ENCODE data around the gene NPHS2.

The NPHS2 gene

DNA sequence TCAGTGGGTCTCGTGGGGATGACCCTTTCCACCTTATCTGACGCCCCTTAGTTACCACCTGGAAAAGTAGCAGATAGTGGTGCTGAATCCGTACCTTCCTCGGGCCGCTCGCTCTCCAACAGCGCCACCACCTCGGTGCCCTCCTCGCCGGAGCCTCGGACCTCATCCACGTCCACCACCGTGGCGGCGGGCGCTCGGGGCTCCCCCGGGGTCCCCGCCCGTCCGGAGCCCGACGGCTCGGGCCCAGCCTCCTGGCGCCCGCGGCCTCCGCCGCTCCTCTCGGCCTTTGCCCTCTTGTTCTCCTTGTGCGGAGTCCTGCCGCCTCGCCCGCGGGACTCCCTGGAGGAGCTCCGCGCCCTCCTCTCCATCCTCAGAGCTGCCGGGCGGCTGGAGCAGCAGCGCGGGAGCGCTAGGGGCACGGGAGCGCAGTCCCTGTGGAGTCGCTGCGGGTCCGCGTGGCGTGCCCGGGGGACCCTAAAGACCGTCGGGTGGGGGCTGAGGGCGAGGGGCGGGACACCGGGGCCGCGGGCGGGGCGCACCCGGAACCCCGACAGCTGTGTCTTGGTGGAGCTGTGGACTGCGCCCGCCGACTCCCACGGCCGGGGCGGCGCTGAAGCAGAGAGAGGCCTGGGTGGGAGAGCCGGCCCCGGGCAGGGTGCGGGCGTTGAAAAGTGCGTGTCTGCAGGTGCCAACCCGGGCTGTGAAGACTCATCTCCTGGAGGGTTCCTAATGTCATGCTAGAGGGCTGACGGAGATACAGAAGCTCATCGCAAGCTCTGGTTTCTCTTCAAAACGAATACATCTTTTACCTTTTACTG lies at the start of gene NPHS2:
Gene NPHS2, minus strand, starts transcription at position 452 of the 818 bp plus-strand sequence. Its CDS starts 84 bp downstream, at position 368.
- in situ Hi-C loops (cut with HindIII; ENCODE audit: low sequenced_read_pairs), result no loop called here

DNA sequence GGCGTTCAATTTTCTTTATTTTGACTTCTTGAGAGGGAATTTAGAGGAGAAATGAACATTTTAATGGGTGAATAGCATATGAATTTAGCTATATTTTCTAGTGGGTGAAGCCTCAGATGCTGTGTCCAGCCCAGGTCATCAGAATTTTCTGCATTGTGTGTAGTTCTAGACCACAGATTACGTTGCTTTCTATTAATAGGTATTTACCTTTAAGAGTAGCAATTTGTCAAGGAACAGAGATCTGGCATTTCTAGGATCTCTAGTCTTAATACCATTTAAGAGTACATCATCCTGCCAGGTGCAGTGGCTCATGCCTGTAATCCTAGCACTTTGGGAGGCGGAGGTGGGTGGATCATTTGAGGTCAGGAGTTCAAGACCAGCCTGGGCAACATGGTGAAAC lies 36.6 kb upstream of the NPHS2 start:
- in situ Hi-C loops (cut with HindIII; ENCODE audit: low sequenced_read_pairs), result no loop called here

DNA sequence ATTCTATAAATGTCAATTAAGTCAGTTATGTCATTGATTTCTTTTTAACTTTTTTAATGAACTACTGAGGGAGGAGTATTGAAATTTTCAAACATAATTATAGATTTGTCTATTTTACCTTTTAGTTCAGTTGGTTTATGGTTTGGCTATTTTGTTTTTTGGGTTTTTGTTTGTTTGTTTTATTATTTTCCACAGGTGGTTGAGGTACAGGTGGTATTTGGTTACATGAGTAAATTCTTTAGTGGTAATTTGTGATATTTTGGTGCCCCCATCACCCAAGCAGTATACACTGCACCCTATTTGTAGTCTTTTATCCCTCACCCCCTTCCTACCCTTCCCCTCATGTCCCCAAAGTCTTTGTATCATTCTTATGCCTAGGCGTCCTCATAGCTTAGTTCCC lies 25.3 kb upstream of the NPHS2 start:
- in situ Hi-C loops (cut with HindIII; ENCODE audit: low sequenced_read_pairs), result no loop called here

DNA sequence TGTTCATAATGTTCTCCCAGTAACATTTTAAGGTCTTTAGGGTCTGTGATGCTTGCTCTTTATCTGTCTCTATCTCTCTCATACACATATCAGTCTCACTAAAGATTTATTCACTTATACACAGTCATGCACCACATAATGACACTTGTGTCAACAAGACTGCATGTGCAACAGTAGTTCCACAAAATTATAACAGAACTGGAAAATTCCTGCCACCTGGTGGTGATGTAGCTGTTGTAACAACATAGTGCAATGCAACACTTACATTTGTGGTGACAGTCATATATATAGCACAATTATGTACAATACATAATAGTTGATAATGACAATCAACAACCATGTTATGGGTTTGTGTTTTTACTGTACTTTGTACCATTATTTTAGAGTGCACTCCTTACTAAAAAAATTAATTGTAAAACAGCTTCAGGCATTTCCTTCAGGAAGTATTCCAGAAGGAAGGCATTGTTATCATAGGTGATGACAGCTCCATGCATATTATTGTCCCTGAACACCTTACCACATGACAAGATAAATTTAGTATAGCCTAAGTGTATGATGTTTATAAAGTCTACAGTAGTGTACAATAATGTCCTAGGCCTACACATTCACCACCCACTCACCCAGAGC lies 24.0 kb upstream of the NPHS2 start:
- in situ Hi-C loops (cut with HindIII; ENCODE audit: low sequenced_read_pairs), result no loop called here

DNA sequence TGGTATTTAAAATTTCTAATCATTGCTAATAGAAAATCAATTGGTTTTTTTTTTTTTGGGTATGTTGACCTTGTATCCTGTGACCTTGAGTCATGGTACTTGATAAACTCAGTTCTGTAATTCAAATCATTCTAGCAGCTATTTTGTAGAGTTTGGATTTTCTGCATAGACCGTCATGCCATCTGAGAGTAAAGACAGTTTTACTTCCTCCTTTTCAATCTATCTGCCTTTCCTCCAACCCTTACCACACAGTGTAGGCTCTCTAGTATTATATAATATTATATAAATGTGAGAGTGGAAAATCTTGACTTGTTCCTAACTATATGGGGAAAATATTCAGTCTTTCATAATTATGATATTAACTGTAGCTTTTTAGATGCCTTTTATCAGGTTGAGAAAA lies 22.9 kb upstream of the NPHS2 start:
- in situ Hi-C loops (cut with HindIII; ENCODE audit: low sequenced_read_pairs), result no loop called here

DNA sequence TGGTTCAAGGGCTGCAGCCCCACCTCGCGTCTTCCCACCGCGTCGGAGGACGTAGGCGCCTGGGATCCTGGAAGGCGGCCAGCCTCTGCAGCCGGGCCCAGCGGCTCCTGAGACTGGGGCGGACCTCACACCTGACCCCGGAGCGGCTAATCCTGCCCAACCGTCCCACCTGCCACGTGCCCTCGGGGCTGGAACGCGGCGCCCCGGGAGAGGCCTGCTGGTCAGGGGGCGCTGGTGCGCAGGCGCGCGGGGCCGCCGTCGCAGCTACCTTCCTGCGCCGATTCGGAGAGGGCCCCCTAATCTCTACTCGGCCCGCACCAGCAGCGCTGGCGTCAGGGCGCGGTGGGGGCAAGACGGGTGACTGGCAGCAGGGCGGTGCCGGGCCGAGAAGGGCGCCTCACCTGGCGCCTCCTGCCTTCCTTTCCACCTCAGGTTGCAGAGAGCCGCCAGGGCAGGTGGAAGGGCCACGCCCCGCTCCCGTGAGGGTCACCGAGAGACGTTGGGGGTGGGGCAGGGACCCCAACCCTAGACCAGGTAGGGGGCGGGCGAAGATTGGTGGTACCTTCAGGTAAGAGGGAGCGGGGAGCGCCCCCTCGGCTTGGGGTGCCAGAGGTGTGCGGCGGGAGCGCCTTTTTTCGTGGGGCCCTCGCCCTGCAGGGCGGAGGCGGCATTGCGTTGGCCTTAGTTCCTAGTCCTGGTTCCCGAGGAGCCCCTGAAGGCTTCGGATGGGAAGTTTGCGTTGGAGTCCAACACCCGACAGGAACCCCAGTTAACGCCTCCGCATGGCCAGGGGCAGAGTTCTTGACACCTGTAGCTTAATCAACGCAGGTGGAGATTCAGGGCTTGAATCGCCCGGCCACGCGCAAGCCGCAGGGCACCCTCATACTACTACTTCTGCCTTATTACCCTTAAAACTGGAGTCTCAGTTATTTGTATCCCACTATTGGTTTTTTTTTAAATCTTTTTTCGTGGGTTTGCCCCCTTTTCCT lies 16.1 kb upstream of the NPHS2 start, which contains the start of gene TDRD5:
Gene TDRD5, plus strand, starts transcription at position 241 of the 989 bp plus-strand sequence. CDS start 784 bp downstream, outside the sequence.
- in situ Hi-C loops (cut with HindIII; ENCODE audit: low sequenced_read_pairs), result no loop called here

DNA sequence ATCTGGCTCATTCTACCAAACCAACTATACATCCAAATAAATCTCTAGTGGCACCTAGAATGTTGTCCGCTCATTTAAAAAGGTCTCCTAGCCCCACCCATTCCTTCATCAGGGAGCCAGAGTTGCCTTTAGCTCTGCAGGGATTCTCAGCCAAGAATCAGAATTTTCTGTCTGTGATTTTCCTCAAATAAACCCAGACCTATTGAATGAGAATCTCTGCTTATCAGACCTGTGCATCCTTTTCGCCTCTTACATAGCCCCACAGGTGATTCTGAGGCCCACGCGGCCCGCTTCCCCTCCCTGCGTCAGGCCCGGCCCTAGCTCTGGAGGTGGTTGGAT lies 15.5 kb upstream of the NPHS2 start:
- in situ Hi-C loops (cut with HindIII; ENCODE audit: low sequenced_read_pairs), result no loop called here

DNA sequence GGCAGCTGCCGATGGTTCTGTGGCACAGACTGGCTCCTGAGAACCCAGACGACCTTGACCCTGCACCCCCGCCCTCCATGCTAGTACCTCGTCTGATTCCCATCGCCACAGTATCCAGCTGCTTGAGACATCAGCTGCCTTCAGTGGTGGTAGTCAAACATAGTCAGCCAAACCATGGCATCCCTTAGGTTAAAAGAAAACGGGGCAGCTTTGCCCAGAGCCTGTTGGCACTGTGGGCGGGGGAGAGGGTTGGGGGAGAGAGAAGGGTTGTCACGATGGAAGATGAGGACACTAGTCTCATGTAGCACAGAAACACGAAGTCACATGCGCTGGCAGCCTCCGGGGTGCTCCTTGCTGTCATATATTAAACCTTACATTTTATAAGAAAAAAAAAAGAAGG lies 14.9 kb upstream of the NPHS2 start:
- in situ Hi-C loops (cut with HindIII; ENCODE audit: low sequenced_read_pairs), result no loop called here

DNA sequence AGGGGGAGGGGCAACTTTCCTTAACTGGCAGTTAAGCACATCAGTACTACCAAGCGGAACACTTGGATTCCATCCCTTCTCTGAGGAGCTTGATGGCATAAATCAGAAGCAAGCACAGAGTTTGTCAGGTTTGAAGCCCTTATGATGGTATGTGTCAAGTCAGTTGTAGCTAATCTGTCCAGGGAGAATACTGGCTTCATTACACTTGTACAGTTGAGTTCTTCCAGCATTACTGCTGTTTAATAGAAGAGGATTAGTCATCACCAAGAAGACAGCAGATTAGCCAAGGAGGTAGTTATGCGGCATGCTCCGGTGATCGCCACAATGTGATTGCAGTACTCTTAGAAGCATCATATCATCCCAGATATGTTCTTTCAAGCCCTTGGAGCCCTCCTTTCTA lies 13.8 kb upstream of the NPHS2 start:
- in situ Hi-C loops (cut with HindIII; ENCODE audit: low sequenced_read_pairs), result no loop called here

DNA sequence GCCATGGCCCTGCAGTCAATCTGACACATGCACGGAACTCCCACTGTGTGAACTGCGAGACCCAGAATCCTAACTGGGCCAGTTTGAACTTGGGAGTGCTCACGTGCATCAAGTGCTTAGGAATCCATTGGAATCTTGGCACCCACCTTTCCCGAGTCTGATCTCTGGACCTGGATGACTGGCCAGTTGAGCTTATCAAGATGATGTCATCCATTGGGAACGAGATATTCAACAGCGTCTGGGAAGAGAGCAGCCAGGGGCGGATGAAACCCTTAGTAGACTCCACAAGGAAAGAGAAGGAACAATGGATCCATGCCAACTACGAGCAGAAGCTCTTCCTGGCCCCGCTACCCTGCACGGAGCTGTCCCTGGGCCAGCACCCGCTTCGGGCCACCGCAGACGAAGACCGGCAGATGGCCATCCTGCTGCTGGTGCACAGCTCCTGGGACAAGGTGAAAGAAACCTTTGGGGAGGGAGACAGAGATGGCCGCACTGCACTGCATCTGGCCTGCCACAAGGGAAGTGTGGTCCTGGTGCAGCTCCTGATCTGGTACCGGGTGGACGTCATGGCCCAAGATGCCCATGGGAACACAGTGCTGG lies 12.8 kb upstream of the NPHS2 start:
- in situ Hi-C loops (cut with HindIII; ENCODE audit: low sequenced_read_pairs), result no loop called here

DNA sequence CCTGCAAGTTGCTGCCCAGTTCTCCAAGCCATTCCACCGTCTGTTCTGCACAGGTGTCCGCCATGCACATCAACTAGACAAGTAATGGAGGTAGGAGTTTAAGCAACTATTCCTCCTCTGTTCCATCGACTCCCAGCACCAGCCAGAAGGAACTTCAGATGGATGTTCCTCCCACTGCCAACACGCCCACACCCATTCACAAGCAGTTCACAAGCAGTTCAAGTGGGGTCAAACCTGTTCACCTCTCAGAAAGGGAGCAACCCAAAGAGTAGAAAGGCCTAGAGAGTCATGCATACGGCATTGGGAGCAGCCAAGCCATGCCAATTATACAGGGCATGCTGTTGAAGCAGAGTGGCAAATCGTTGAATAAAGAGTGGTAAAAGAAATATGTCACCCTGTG lies 11.6 kb upstream of the NPHS2 start:
- in situ Hi-C loops (cut with HindIII; ENCODE audit: low sequenced_read_pairs), result no loop called here

DNA sequence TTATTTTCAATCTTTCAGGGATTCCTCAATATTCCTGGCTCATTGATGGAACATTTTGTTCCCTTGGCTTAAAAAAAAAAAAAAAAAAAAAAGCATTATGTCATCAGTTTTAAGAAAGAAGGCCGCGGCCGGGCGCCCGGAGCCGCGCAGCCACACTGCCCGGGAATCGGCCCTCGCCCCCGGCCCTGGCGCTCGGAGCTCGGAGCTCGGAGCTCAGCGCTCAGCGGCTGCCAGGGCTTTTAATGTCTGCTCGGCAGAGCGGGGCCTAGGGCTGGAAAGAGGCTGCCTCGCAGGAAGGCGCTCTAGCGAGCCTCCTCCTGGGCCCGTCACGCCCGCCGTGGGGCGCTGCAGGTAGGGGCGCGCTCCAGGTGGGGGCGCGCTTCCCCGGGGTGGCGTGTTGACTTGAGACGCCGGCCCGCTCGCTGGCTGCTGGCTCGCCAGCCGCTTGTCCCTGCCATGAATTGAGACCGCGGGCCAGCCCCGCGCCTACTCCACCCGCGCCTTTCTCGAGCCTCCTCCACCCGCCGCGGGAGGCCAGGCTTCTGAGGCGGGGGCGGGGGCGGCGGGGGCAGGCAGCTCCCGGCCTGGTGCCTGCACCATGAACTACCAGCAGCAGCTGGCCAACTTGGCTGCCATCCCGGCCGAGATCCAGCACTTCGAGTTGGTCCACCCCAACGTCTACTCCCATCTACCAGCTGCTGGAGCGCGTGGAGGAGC lies 10.5 kb upstream of the NPHS2 start:
- in situ Hi-C loops (cut with HindIII; ENCODE audit: low sequenced_read_pairs), result no loop called here

DNA sequence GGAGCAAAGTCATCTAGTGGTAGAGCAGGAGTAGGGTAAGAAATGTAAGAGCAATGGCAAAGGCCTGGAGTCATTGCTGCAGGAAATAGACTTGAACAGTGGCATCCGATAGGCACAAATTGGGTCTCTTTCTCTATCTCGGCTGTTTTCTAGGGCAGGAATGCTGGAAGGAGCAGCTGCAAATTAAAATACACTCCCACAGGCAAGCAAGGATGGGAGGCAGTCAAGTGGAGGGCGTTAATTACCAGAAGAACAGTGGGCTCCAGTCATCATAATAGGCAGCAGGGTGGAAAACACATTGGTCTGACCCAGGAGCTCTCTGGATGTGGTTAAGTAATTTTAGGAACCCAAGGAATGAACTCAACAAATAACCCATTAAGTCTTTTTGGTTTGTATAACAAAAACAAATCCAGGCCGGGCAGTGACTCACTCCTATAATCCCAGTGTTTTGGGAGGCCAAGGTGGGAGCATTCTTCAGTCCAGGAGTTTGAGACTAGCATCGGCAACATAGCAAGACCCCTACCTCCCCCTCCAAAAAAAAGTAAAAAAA lies 8.1 kb upstream of the NPHS2 start:
- in situ Hi-C loops (cut with HindIII; ENCODE audit: low sequenced_read_pairs), result no loop called here

DNA sequence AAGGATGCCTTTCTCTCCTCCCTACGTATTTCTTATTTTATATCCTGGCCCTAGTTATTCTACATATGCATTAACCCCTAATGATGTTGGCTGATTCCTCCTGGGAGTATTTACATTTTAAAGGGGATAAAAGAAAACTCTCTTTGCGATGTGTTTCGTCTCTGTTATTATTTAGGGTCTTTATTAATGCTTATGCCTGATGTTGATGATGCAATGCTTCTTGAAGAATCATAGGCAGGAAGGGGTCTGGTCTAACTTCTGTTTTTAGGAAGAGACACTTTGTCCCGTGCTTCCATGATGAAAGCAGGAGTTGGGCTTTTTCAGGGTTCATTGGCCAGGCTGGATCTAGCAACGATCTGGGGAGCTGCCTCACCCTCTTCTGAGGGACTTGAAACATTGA lies 761 bp upstream of the NPHS2 start:
- in situ Hi-C loops (cut with HindIII; ENCODE audit: low sequenced_read_pairs), result no loop called here

DNA sequence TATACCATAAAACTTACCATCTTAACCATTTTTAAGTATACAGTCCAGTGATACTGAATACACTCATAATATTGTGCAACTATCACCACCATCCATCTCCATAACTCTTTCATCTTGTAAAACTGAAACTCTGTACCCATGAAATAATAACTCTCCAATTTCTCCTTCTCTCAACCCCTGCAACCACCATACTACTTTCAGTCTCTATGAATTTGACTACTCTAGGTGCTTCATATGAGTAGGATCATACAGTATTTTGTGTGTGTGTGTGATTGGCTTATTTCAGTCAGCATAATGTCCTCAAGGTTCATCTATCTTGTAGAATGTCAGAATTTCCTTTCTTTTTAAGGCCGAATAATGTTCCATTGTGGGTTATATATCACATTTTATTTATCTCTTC lies 17.7 kb downstream of the NPHS2 start:
- in situ Hi-C loops (cut with HindIII; ENCODE audit: low sequenced_read_pairs), result loop anchor here (10.0 kb wide), 1 partner anchor 257 kb away; no protein-coding TSS in a partner anchor

DNA sequence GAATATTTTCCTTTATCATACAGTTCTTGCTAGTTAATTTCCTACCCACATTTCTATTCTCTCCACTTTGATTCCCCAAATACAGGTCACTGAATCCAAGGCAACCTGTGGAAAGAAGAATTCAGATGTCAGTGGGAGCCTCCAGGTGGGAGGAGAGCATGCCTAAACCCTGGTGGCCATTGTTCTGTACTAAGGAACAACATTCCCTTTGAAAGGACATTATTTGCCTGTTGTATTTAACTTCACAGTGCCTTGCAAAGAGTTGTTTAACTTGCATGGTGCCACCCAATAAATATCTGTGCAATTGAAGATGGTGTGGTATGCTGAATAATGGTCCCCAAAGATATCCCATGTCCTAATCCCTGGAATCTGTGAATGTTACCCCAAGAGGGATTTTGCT lies 21.3 kb downstream of the NPHS2 start:
- in situ Hi-C loops (cut with HindIII; ENCODE audit: low sequenced_read_pairs), result loop anchor here (10.0 kb wide), 1 partner anchor 260 kb away; no protein-coding TSS in a partner anchor

DNA sequence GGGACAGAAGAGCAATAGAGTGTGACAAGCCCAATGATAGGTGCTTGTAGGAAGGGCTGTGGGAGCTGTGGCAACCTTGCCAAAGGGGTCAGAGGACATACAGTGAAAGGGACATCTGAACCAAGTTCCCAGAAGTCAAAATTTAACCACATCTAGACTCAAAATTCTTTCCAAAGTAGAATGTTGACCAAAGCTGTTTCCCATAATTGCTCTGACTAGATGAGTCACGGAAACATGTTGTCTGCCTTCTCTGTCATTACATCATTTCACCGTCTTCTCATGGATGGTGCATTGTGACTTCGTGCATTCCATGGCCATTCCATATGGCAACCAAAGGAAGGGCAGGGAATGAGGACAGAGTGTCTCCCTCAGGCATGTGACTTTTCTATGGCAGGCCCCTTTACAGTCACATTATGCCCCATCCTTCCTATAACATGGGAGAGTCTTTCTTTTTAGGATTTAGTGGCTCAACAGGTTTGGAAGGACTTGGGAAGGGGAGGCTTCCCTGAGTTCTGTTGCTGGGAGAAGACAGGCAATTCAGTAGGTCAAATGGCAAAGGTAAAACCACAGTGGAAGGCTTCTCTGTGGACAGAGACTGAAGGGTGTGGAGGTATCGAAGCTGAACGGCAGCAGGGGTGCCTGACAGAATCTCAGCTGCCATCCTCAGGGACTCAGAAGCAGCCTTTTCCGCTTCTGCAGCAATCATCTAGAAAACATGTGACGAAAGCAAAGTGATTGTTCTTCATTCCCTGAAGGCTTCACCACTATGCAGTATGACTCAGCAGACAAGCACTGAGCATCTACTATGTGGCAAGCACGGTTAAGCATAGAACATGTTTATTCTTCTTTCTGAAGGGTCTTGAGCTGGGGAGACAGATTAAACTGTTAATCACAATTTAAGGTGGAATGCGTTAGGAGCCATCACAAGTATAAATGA lies 24.7 kb downstream of the NPHS2 start:
- in situ Hi-C loops (cut with HindIII; ENCODE audit: low sequenced_read_pairs), result loop anchor here (10.0 kb wide), 1 partner anchor 264 kb away; no protein-coding TSS in a partner anchor

DNA sequence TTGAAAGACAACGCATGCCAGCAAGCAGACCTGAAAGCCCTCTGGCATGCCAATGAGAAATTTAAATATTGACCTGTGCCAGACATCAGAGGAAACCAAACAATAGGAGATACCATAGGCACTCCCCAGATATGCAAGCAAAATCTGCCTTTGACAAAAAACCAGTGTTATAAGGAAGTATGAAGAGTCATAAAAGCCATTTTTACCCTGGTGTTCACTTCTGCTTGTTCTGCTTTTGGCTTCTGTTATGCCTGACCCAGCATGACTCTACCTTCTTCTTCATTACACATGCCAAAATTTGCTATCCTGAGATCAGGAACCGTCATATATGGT lies 26.4 kb downstream of the NPHS2 start:
- in situ Hi-C loops (cut with HindIII; ENCODE audit: low sequenced_read_pairs), result no loop called here

Data from DLD1 (cell line).